Activated T-cell treated with anti-CD3 and anti-CD28 coated beads, Interleukin-2, amount 50 U/mL, for 72 hours (primary cell): ENCODE measurements around the gene ETNK2. TPM values are rescaled to one million over a fixed set of nuclear protein-coding genes. Genes with fewer than 3 reads are reported as not detected.

Experiments used
- ATAC-seq, 2 donors: fragments of 150-1000 bp; cut with Tn5 transposase; replicated peaks in 1 of 2; 2 replicates each; pipeline ENCODE4 v1.10.0; 2021; ENCODE audit warnings: moderate library complexity in 2 of 2, mild to moderate bottlenecking in 1 of 2
- DNase-seq, 2 donors: peaks; one replicate each; pipeline ENCODE4 v3.0.0; 2021 to 2022; ENCODE audit warnings: mixed read lengths in 1 of 2
- H3K27ac Mint-ChIP-seq: one replicate; pipeline ENCODE4 v1.8.0; 2022; ENCODE audit warnings: mild to moderate bottlenecking, moderate library complexity, mixed read lengths
- H3K27me3 Mint-ChIP-seq: one replicate; pipeline ENCODE4 v1.8.0; 2022; ENCODE audit warnings: low read depth, mixed read lengths
- H3K36me3 Mint-ChIP-seq, 2 donors: one replicate each; pipeline ENCODE4 v1.8.0; 2022; ENCODE audit warnings: mixed read lengths in 2 of 2, mild to moderate bottlenecking in 1 of 2; ENCODE audit not compliant: insufficient read depth in 2 of 2
- H3K4me1 Mint-ChIP-seq: one replicate; pipeline ENCODE4 v1.8.0; 2022; ENCODE audit warnings: low read depth, mixed read lengths
- H3K4me3 Mint-ChIP-seq, 2 donors: one replicate each; pipeline ENCODE4 v1.8.0; 2022; ENCODE audit warnings: mild to moderate bottlenecking in 2 of 2, mixed read lengths in 2 of 2, moderate library complexity in 2 of 2
- H3K9me3 Mint-ChIP-seq, 2 donors: one replicate each; pipeline ENCODE4 v1.8.0; 2022; ENCODE audit warnings: mixed read lengths in 2 of 2
- total RNA-seq, 2 donors: library from RNA; stranded (reverse); gene quantifications; one replicate each; pipeline ENCODE4 v1.2.3, GENCODE V29; 2022

The ETNK2 gene
- total RNA-seq, 2 donors from 2014 or later = 1.7 TPM

DNA sequence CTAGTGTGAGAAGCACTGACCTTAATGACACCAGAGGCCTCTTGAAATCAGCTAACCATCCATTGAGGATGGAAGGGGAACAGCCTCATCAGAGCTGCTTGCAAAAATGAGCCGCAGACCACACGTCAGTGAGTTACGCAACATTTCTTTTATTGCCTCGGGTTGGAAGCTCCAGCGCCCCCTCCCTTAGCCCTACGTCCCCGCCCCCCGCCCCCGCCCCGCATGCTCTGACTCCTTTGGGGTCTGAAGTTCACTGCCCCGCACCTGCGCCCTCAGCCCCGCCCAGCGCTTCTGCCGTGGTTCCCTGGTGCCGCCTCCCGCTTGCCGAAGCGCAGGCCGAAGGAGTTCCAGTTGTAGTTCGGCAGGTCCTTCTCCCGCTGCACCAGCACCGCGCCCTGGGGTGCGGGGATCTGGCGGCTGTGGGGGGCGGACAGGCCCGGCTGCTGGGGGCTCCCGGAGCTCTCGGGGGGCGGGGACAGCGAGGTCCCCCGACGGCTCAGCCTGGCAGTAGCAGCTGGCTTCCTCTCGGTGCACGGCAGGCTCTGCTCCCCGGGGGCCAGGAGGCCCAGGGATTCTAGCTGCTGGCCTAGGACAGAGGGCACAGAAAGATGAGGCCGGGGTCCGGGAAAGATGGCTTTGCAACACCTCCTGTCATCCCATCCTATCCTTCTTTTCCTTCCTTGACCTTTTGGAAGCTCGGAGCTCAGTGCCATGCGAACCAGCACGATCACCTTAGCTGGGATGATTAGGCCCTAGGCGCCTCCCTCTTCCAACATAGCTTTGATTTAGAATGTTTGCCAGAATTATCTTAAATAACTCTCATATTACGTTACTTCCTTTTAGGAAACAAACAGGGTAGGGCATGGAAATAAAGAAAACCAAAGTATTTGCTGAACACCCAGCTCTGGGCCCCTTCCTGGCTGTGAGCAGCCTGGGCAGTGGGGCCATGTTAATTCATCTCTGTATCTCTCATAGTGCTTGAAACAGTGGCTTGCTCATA lies 38.7 kb upstream of the ETNK2 start:
- peaks cover 4 to 5% of the 10 kb centered on the region in 2 donors for H3K9me3 Mint-ChIP-seq
- no peak overlapping the region for H3K27ac Mint-ChIP-seq
- H3K4me3 Mint-ChIP-seq = peak overlapping the region; percentile 35 to 71
- ATAC-seq (peak; percentile 48 to 66), DNase-seq (peak; percentile 12 to 44)
- H3K36me3 Mint-ChIP-seq = no peaks in the 10 kb centered on the region
- peaks cover 27% of the 10 kb centered on the region for H3K4me1 Mint-ChIP-seq
- H3K27me3 Mint-ChIP-seq = peaks cover 60% of the 10 kb centered on the region

DNA sequence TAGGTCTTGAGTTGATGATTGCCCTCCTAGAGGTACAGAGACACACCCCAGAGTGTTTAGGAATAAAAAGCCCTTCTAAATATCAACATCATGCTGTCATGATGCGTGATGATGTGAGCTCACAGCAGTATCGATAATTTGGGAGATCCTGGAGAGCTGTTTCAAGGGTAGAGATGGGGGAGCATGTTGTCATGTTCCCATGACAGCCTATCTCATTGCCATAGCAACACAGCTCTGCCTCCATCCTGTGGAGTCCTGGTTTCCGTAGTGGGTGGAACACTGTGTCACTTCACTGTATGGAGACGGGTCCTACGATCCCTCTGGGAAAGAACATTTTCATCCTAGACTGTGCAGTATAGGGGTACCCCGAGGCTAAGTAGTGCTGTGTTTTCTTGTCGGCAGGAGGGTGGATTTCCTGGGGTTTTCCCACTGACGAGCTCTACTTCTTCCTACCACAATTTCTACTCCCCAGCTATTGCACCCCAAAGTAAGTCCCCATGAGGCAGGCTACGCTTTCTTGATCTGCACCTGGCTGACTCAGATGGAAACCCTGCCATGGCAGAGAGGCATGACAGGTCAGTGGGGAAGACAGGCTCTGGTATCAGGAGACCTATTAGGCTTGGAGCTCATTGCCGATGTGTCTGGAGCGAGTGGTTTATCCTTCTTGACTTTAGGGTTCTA lies 37.3 kb upstream of the ETNK2 start:
- Mint-ChIP-seq H3K9me3 (no peaks in the 10 kb centered on the region), H3K27ac (no peak overlapping the region), H3K4me1 (peaks cover 21% of the 10 kb centered on the region), H3K36me3 (no peaks in the 10 kb centered on the region), H3K4me3 (peak overlapping the region in 1 of 2 donors; percentile 71), H3K27me3 (peaks cover 60% of the 10 kb centered on the region)
- ATAC-seq (peak; percentile 30 to 67), DNase-seq (peak in 1 of 2 donors; percentile 20)

DNA sequence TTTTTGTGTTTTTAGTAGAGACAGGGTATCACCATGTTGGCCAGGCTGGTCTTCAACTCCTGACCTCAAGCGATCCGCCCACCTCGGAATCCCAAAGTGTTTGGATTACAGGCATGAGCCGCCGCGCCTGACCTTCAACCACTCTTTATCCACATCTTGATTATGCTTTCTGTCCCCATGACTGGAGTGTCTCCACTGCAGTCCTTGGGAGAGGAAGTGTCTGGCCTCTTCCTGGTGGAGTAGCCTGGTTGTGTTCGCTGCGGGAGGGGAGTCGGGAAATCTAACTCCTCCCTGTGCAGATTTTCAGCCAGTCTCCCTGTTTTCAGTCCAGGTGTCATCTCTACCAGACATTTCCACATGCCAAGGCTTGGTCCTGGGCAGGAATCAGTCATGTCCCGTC lies 34.8 kb upstream of the ETNK2 start:
- peaks cover 47% of the 10 kb centered on the region for H3K27me3 Mint-ChIP-seq
- no peak overlapping the region for H3K4me3 Mint-ChIP-seq
- H3K36me3 Mint-ChIP-seq = no peaks in the 10 kb centered on the region
- no peak overlapping the region for H3K27ac Mint-ChIP-seq
- peaks cover 21% of the 10 kb centered on the region for H3K4me1 Mint-ChIP-seq
- DNase-seq = no peak
- H3K9me3 Mint-ChIP-seq = no peaks in the 10 kb centered on the region
- ATAC-seq = no peak

DNA sequence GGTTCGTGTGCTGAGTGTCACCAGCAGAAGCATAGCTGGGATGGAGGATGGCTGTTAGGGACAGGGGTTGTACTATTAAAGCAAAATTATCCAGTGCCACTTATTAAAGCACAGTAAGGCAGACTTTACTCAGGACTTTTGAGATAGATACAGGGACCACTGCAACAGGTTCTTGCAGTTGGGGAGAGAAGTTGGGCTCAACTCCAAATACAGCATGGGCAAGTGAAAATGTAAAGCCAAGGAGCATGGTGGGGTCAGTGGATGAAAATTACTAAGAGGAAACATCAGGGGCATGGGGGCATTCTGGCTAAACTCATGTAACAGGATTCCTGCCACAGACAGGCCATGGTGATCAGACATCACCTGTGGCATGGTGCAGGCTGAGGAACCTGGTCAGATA lies 29.3 kb upstream of the ETNK2 start:
- H3K9me3 Mint-ChIP-seq = no peaks in the 10 kb centered on the region
- no peak overlapping the region for H3K27ac Mint-ChIP-seq
- H3K36me3 Mint-ChIP-seq = no peaks in the 10 kb centered on the region
- ATAC-seq = no peak
- no peak for DNase-seq
- no peaks in the 10 kb centered on the region for H3K27me3 Mint-ChIP-seq
- no peaks in the 10 kb centered on the region for H3K4me1 Mint-ChIP-seq
- no peak overlapping the region for H3K4me3 Mint-ChIP-seq

DNA sequence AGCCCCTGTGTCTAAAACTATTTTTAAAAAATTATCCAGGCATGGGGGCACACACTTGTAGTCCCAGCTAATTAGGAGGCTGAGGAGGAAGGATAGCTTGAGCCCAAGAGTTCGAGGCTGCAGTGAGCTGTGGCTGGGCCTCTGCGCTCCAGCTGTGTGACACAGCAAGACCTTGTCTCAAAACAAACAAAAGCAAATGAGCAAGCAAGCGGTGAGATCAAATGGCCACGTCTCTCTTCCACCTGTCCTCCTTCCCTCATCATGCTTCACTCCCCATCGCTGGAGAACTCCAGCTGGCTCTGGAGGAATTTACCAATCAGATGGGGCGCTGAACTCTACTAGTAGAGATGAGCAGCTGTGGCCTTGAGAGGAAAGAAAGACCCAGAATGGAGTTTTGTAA lies 28.3 kb upstream of the ETNK2 start:
- no peaks in the 10 kb centered on the region for H3K36me3 Mint-ChIP-seq
- H3K4me1 Mint-ChIP-seq = no peaks in the 10 kb centered on the region
- H3K27me3 Mint-ChIP-seq = no peaks in the 10 kb centered on the region
- H3K9me3 Mint-ChIP-seq = no peaks in the 10 kb centered on the region
- H3K4me3 Mint-ChIP-seq = no peak overlapping the region
- H3K27ac Mint-ChIP-seq = no peak overlapping the region
- DNase-seq = no peak
- no peak for ATAC-seq

DNA sequence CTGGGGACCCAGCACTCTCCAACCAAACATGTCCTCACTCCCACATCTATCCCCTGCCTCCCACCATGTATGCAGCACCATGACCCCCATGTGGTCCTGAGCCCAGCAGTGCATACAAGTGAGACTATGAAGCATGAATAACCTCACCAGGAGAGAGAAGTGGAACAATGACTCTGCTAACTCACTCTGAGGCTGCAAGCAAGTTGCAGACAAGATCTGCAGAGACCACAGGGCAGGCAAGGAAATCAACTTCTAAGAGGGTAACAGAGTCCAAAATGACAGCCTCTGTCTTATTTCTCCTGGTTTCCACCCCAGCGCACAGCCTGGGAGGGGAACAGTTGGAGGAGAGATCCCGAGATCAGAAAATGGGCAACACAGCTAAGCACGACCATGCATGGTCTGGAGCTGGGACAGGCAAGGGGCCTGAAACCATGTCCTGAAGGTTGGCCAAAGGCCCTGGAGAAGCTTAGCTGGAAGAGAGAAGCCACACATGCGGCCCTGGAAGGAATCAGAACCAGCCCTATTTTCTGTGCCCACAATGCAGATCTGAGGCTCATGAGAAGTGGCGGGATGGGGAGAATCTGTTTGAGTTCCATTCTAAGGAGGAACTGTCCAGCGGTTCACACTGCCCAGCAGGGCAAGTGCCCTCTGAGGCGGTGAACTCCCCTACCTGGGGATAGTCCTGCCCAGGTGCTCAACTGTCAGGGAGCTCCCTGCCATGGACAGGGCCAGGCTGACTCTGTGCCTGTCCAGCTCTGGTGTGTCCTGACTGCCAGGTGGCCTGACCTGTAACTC lies 26.8 kb upstream of the ETNK2 start:
- Mint-ChIP-seq H3K4me1 (no peaks in the 10 kb centered on the region), H3K4me3 (no peak overlapping the region), H3K27me3 (peaks cover 3% of the 10 kb centered on the region), H3K36me3 (no peaks in the 10 kb centered on the region), H3K27ac (no peak overlapping the region), H3K9me3 (peaks cover 0 to 1% of the 10 kb centered on the region in 2 donors)
- ATAC-seq (no peak), DNase-seq (no peak)

DNA sequence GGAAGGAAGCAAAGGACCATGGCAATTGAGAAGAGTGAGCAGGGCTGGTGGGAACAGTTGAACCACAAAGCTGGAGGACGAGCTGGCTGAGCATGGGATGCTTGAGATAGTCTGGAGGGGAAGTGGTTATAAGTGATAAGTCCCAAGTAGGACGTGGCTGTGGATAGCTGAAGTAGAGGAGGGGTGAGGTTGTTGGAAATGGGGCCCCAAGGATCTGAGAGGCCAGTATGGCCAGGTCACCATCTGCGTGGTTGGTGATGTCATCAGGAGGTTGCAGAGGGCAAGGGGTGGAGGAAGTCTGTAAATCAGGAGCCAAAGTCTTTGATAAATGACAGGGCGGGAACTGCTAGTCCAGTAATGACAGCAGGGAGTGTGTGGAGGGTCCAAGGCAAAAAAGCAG lies 25.3 kb upstream of the ETNK2 start:
- H3K27ac Mint-ChIP-seq = no peak overlapping the region
- ATAC-seq = no peak
- no peak overlapping the region for H3K4me3 Mint-ChIP-seq
- no peaks in the 10 kb centered on the region for H3K4me1 Mint-ChIP-seq
- peaks cover 0 to 2% of the 10 kb centered on the region in 2 donors for H3K9me3 Mint-ChIP-seq
- DNase-seq = no peak
- H3K27me3 Mint-ChIP-seq = peaks cover 6% of the 10 kb centered on the region
- H3K36me3 Mint-ChIP-seq = peaks cover 0 to 2% of the 10 kb centered on the region in 2 donors

DNA sequence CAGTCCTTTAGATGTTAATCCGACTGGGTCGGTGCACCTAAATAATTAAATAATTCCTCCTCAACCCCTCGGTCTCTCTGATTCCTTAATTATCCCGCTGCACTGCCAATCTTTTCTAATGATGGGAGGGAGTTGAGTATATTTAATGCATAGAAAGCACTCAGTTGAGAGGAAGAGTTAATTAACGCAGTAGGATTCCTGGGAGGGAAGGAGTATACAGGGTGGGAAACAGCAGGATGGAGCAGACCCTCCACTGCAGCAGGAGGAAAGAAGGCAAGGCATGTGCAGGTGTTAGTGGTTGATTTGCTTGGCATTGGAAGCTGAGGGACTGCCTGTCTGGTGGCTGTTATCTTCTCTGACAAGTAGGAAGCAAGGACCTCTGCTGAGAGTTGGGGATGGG lies 24.2 kb upstream of the ETNK2 start:
- Mint-ChIP-seq H3K4me1 (no peaks in the 10 kb centered on the region), H3K27ac (no peak overlapping the region), H3K9me3 (peaks cover 2 to 4% of the 10 kb centered on the region in 2 donors), H3K27me3 (peaks cover 6% of the 10 kb centered on the region), H3K4me3 (no peak overlapping the region), H3K36me3 (peaks cover 1 to 5% of the 10 kb centered on the region in 2 donors)
- no peak for ATAC-seq
- DNase-seq = no peak

DNA sequence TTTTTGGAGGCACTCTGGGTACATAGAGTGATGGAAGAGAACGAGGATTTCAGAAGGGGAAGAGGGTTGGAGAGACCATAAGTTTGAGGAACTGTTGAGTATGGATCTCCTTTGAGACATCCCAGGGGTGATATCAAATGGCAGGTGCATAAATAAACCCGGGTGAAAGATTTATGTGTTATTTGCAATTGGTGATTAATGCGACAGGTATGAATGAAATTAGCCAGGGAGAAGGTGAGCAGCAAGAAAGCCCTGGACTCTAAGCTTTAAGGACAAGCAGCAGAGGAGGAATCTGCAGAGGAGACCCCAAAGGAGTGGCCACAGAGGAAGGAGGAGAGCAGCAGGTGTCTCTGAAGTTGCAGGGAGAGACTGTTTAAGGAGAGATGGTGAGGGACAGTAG lies 23.1 kb upstream of the ETNK2 start:
- H3K27me3 Mint-ChIP-seq = peaks cover 6% of the 10 kb centered on the region
- H3K27ac Mint-ChIP-seq = no peak overlapping the region
- H3K4me3 Mint-ChIP-seq = no peak overlapping the region
- H3K9me3 Mint-ChIP-seq = peaks cover 5 to 8% of the 10 kb centered on the region in 2 donors
- peaks cover 1 to 7% of the 10 kb centered on the region in 2 donors for H3K36me3 Mint-ChIP-seq
- DNase-seq (no peak), ATAC-seq (no peak)
- H3K4me1 Mint-ChIP-seq = no peaks in the 10 kb centered on the region

DNA sequence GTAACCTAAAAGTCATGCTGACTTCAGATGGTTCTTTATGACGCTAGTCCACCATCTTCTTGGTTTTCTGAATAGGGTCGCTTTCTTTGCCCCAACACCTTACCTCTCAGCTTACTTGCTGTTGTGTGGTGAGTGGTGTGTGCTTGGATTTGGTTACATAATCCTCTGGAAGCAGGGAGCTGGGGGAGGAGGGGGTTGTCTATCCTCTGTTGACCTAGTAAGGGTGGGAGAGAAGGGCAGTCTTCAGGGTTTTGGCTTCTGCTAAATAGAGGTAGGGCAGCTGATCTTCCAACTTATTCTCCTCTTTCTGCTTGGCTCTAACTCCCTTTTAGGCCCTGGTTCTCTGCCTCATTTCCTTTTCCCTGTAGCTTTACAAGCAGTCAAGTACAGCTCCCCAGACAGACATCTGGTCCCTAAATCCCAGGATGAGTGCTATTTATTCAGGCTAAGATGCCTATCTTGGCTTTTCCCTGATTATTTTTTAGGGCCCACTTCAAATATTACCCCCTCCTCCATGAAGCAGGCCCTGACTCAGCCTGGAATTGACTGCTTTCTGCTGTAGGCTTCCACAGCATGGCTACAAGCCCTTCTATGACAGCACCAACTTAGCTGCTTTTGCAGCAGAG lies 20.7 kb upstream of the ETNK2 start:
- H3K36me3 Mint-ChIP-seq = peaks cover 1 to 10% of the 10 kb centered on the region in 2 donors
- no peak overlapping the region for H3K27ac Mint-ChIP-seq
- H3K9me3 Mint-ChIP-seq = peaks cover 5 to 12% of the 10 kb centered on the region in 2 donors
- ATAC-seq (no peak), DNase-seq (no peak)
- H3K4me1 Mint-ChIP-seq = no peaks in the 10 kb centered on the region
- H3K4me3 Mint-ChIP-seq = no peak overlapping the region
- peaks cover 6% of the 10 kb centered on the region for H3K27me3 Mint-ChIP-seq

DNA sequence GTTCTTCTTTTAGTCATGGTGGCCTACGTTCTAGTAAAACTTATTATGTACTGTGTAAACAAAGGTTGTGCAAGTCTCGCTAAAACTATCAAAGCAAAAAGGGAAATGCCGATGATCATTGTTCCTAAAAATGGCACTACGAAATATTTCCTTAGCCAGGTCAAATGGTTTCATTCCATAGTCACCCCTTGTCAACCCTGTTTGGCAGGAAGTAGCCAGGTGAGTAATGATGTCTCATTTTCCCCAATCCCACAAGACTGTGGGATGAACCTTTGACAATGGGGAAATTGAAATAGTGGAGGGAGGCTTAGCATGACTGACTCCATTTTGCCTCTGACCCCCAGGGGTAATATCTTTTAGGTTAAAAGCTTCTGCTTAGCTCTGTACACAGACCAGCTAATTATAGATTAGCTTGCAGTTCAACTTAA lies 19.9 kb upstream of the ETNK2 start:
- ATAC-seq = no peak
- no peak for DNase-seq
- no peak overlapping the region for H3K27ac Mint-ChIP-seq
- H3K36me3 Mint-ChIP-seq = peaks cover 1 to 12% of the 10 kb centered on the region in 2 donors
- H3K4me1 Mint-ChIP-seq = no peaks in the 10 kb centered on the region
- H3K4me3 Mint-ChIP-seq = no peak overlapping the region
- peaks cover 6% of the 10 kb centered on the region for H3K27me3 Mint-ChIP-seq
- peaks cover 5 to 14% of the 10 kb centered on the region in 2 donors for H3K9me3 Mint-ChIP-seq

DNA sequence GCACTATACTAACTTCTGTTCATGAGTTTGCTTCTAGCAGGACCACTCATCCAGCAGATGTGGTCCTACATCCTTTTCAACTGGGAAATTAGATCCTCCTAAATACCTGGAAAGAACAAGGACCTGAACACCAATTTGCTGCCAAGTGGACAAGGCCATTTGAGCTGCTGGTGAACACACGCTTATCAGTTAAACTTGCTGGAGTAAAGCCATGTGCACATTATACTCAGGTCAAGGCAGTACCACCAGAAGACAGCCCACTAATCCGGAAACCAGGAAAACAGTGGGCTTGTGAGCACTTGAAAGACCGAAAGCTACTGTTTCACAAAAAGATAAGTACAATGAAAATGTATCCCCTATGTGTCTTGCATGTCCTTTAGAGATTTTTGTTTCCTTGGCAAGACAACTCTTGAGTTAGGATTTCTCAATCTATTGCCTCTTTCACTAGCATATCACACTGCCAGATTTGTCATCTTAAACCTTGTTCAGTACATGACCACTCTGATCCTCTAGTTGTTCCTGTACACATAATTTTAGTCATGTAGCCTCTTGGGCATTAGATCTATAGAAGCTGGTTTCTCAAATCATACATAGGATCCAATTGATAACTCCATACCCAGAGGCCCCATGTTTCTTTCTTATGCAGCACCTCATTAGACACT lies 18.8 kb upstream of the ETNK2 start:
- peaks cover 6% of the 10 kb centered on the region for H3K27me3 Mint-ChIP-seq
- DNase-seq = no peak
- H3K27ac Mint-ChIP-seq = no peak overlapping the region
- no peak for ATAC-seq
- no peak overlapping the region for H3K4me3 Mint-ChIP-seq
- peaks cover 5 to 16% of the 10 kb centered on the region in 2 donors for H3K9me3 Mint-ChIP-seq
- H3K4me1 Mint-ChIP-seq = no peaks in the 10 kb centered on the region
- peaks cover 1 to 12% of the 10 kb centered on the region in 2 donors for H3K36me3 Mint-ChIP-seq
